Dedifferentiated amniotic fluid mesenchymal stem cell (primary cell): ENCODE results near the gene RTP1.
"Not testable (repeated sequence)": the region's sequence is repeated elsewhere in the genome, so short reads cannot be mapped to it uniquely, and the experiment has no call there.

ENCODE experiments used
- DNase-seq: peaks from one replicate; pipeline ENCODE4 v3.0.0-alpha.2; 2016; ENCODE audit errors: extremely low spot score

The RTP1 gene

GRCh38 chr3:187198490-187198889 lies 1.2 kb downstream of the RTP1 start:
- no peak for DNase-seq

- DNase-seq, result not testable (repeated sequence)
Observed at GRCh38 chr3:187199463-187200050, 2.3 kb downstream of the RTP1 start.

GRCh38 chr3:187205683-187206082 lies 8.4 kb downstream of the RTP1 start:
- DNase-seq, result no peak

GRCh38 chr3:187207062-187207461 lies 9.8 kb downstream of the RTP1 start:
- DNase-seq, result no peak

- DNase-seq, result no peak
Observed at GRCh38 chr3:187207624-187208023, 10.3 kb downstream of the RTP1 start.

- DNase-seq, result no peak
Observed at GRCh38 chr3:187208159-187208558, 10.9 kb downstream of the RTP1 start.

GRCh38 chr3:187209491-187209890 lies 12.2 kb downstream of the RTP1 start:
- no peak for DNase-seq

GRCh38 chr3:187210091-187210490 lies 12.8 kb downstream of the RTP1 start:
- no peak for DNase-seq

- DNase-seq, result peak; percentile 79
Observed at GRCh38 chr3:187210545-187211327, 13.4 kb downstream of the RTP1 start.

GRCh38 chr3:187211532-187212195 lies 14.4 kb downstream of the RTP1 start:
- DNase-seq, result no peak

- DNase-seq, result no peak
Observed at GRCh38 chr3:187212196-187212545, 14.9 kb downstream of the RTP1 start.

- DNase-seq, result no peak
Observed at GRCh38 chr3:187212705-187213104, 15.4 kb downstream of the RTP1 start.

GRCh38 chr3:187213616-187214015 lies 16.3 kb downstream of the RTP1 start:
- DNase-seq, result no peak

GRCh38 chr3:187215460-187215859 lies 18.2 kb downstream of the RTP1 start:
- no peak for DNase-seq

GRCh38 chr3:187222801-187223200 lies 25.5 kb downstream of the RTP1 start:
- DNase-seq, result no peak

- DNase-seq, result no peak
Observed at GRCh38 chr3:187223799-187224198, 26.5 kb downstream of the RTP1 start.

GRCh38 chr3:187227658-187228258 lies 30.5 kb downstream of the RTP1 start:
- peak; percentile 67 for DNase-seq

GRCh38 chr3:187228740-187229139 lies 31.5 kb downstream of the RTP1 start:
- DNase-seq, result no peak

GRCh38 chr3:187230011-187230410 lies 32.7 kb downstream of the RTP1 start:
- no peak for DNase-seq

- no peak for DNase-seq
Observed at GRCh38 chr3:187236962-187237361, 39.7 kb downstream of the RTP1 start.

GRCh38 chr3:187237741-187238140 lies 40.5 kb downstream of the RTP1 start:
- no peak for DNase-seq

- no peak for DNase-seq
Observed at GRCh38 chr3:187238239-187238638, 41.0 kb downstream of the RTP1 start.

GRCh38 chr3:187238835-187239234 lies 41.5 kb downstream of the RTP1 start:
- DNase-seq, result not testable (repeated sequence)
